T1000 (cell line): ENCODE results near the gene POLA1.

Experiments
- DNase-seq: peaks from one replicate; lab custom pipeline; 2025; ENCODE audit warnings: mixed read lengths; lab: John Stamatoyannopoulos, UW

The POLA1 gene

GRCh38 chrX:24982306-24982965 is 288.7 kb downstream of the POLA1 start:
- no peak for DNase-seq

GRCh38 chrX:24983931-24984330 is 290.2 kb downstream of the POLA1 start:
- no peak for DNase-seq

- no peak for DNase-seq
Measured at GRCh38 chrX:24985120-24985519, 291.4 kb downstream of the POLA1 start.

- no peak for DNase-seq
Measured at GRCh38 chrX:24987731-24988130, 294.0 kb downstream of the POLA1 start.

GRCh38 chrX:24988314-24988713 is 294.6 kb downstream of the POLA1 start:
- no peak for DNase-seq

- DNase-seq: no peak
Measured at GRCh38 chrX:24990535-24990934, 296.8 kb downstream of the POLA1 start.

- DNase-seq: no peak
Measured at GRCh38 chrX:24993879-24994278, 300.2 kb downstream of the POLA1 start.

GRCh38 chrX:24996096-24996709 is 302.5 kb downstream of the POLA1 start:
- DNase-seq: no peak

- DNase-seq: no peak
Measured at GRCh38 chrX:24999511-24999910, 305.8 kb downstream of the POLA1 start.

GRCh38 chrX:25001808-25002660 is 308.3 kb downstream of the POLA1 start:
- no peak for DNase-seq

- no peak for DNase-seq
Measured at GRCh38 chrX:25002661-25003020, 308.9 kb downstream of the POLA1 start.

GRCh38 chrX:25003066-25003849 is 309.5 kb downstream of the POLA1 start:
- DNase-seq: no peak

- DNase-seq: no peak
Measured at GRCh38 chrX:25004040-25004439, 310.3 kb downstream of the POLA1 start.

GRCh38 chrX:25004485-25005032 is 310.8 kb downstream of the POLA1 start:
- no peak for DNase-seq

GRCh38 chrX:25005034-25005381 is 311.3 kb downstream of the POLA1 start:
- no peak for DNase-seq

- no peak for DNase-seq
Measured at GRCh38 chrX:25005382-25006185, 311.9 kb downstream of the POLA1 start.

GRCh38 chrX:25006586-25007058 is 312.9 kb downstream of the POLA1 start:
- no peak for DNase-seq

GRCh38 chrX:25007059-25008053 is 313.6 kb downstream of the POLA1 start:
- DNase-seq: no peak

GRCh38 chrX:25009407-25009806 is 315.7 kb downstream of the POLA1 start:
- DNase-seq: no peak
